Hippocampal formation (tissue), 2 donors: ENCODE results near the gene TIMP2.
"Not testable (repeated sequence)": the region's sequence is repeated elsewhere in the genome, so short reads cannot be mapped to it uniquely, and the experiment has no call there.

Experiments used
- DNase-seq, 2 donors: peaks; one replicate each; lab custom pipeline; 2025; lab: John Stamatoyannopoulos, UW

The TIMP2 gene

DNA sequence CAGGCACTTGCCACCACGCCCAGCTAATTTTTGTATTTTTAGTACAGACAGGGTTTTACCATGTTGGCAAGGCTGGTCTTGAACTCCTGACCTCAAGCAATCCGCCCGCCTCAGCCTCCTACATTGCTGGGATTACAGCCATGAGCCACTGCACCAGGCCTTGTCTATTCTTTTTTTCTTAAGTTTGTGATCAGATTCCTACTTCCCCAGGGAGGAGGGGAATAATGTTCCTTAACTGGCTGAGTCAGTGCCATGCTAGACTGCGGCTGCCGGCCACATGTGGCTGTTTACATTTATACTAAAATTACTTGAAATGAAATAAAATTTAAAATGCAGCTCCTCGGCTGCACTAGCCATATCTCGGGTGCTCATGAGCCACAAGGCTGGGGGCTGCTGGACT is 56.8 kb downstream of the TIMP2 start:
- DNase-seq = no peak

DNA sequence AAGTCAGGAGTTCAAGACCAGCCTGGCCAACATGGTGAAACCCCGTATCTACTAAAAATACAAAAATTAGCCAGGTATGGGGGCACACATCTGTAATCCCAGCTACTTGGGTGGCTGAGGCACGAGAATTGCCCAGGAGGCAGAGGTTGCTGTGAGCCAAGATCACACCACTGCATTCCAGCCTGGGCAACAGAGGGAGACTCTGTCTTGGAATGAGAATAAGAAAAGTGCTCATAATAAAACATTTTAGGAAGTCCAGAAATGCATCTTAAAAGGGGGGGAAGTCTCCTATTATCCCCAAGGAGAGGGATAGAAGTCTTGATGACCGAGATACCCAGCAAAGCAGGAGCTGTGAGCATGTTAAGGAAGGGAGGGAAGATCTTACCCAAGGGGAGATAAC is 58.1 kb downstream of the TIMP2 start:
- not testable (repeated sequence) for DNase-seq

DNA sequence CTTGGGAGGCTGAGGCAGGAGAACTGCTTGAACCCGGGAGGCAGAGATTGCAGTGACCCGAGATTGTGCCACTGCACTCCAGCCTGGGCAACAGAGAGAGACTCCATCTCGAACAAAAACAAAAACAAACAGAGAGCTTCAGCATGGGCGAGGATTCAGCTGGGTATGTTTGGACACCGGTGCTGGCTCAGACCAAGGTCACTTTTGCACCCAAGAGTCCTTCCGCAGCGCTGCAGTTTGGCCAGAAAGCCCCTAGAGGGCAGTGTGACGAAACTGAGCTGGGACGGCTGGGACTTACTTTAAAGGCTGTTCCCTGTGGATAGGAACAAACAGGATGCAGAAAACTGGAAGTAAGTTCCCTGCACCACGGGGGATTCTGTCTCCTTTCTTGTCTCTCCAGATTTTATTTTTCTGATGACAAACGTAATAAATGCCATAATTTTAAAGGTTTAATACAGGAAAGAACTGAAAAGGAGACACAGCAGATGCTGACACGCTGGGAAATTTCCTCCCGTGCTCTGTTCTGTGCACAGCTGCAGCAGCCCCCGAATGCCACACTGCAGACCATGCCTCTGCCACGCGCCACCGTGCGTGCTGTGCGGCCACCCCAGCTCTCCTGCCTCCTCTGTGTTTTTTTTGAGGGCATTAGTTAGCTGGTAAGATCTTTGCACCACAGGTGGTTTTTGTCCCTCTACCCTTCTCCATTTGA is 59.4 kb downstream of the TIMP2 start:
- peak; percentile 86 for DNase-seq

DNA sequence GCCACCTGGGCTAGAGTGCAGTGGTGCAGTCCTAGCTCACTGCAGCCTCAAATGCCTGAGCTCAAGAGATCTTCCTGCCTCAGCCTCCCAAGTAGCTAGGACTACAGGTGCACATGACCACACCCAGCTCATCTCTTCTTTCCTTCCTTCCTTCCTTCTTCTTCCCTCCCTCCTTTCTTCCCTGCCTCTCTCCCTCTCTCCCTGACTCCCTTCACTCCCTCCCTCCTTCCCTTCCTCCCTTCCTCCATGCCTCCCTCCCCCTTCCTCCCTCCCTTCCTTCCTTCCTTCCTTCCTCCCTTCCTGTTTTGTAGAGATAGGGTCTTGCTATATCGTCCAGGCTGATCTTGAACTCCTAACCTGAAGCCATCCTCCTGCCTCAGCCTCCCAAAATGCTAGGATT is 61.1 kb downstream of the TIMP2 start:
- no peak for DNase-seq

DNA sequence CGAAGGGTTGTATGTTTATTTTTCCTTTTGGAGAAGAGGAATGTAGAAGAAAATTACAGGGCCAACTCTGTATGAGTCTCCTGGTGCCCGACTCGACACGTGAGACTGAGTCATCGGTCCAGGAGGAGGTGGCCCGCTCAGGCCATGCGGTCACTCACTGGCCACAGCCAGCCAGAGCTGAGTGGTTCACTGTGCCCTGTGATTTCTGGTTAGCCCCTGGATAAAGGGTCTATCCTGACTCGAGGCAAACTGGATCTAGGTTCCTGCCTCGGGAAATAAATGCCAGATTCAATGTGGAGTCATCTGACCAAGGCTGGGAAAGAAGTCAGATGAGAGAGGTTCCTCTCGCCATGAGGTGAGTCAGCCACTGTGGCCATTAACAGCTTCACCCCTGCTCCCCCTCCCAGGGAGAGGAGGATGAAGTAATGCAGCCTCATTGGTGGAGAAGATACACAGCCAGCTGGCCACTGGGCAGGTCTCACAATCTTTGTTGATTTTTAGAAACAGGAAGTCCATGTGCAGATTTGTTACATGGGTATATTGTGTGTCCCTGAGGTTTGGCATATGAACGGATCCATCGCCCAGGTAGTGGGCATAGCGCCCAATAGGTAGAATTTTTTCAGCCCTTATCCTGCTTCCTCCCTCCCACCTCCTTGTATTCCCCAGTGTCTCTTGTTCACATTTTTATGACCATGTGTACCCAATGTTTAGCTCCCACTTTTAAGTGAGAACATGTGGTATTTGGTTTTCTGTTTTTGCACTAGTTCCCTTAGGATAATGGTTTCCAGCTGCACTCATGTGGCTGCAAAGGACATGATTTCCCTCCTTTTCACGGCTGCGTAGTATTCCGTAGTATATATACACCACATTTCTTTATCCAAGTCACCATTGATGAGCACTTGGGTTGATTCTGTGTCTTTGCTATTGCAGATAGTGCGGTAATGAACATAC is 62.8 kb downstream of the TIMP2 start:
- DNase-seq = no peak

DNA sequence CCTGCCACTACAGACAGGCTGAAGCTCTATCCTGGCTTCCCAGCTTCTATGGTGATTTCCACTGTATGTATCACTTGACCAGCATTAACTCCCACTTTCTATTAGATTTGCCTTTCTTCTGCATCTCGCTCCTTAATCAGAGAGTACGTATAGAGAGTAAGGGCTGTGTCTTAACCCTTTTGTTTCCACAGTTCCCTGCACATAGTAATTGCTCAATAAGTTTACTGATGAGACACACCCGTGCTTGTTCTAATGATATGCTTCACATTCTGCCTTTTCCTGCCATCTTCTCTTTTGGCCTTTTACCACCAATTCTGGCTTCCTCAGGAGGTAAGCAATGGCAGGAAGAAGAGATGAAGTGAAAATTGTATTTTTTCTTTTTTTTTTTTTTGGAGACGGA is 64.0 kb downstream of the TIMP2 start:
- no peak for DNase-seq

DNA sequence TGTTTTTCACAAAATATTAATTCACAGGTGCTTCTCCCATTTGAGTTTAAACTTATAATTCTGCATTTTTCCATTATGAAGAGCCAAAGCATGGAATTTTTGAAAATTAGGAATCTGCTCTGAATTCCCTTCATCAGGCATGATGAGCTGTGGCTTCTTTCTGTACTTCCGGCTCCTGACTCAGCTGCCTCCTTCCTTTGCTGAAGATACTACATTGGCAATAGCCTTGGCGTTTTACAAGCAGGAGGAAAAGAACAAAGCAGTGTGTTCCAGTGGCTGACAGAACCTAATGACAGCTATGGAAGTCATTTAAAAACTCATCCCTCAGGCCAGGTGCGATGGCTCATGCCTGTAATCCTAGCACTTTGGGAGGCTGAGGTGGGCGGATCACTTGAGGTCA is 66.1 kb downstream of the TIMP2 start:
- no peak for DNase-seq

DNA sequence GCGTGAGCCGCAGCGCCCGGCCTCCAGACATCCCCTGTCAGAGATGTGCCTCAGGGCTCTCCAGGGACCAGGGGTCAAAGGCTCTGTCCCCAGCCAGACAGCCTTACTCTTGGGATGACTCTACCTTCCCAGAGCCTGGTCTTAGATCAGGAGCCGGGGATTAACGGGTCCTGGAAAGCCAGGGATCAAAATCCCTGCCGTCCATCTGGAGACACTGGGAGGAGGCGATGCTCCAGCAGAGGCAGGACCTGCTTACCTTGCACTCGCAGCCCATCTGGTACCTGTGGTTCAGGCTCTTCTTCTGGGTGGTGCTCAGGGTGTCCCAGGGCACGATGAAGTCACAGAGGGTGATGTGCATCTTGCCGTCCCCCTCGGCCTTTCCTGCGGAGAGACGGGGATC is 67.9 kb downstream of the TIMP2 start:
- no peak for DNase-seq

DNA sequence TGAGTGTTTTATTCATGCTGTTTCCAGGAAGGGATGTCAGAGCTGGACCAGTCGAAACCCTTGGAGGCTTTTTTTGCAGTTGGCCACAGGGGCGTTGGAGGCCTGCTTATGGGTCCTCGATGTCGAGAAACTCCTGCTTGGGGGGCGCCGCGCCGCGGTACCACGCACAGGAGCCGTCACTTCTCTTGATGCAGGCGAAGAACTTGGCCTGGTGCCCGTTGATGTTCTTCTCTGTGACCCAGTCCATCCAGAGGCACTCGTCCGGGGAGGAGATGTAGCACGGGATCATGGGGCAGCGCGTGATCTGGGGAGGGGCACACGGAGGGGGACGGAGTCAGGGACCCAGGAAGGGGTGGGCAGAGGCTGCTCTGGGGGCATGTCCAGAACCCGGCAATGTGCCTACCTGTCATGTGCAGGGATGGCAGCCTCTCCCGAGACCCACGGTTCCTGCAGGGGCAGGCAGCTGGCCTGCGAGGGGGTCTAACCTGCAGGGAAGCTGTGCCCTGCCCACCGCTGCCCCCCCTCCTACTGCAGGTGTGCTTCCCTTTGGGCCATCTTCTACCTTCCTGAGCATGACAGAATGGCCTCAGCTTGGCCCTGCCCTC is 69.5 kb downstream of the TIMP2 start:
- no peak for DNase-seq

DNA sequence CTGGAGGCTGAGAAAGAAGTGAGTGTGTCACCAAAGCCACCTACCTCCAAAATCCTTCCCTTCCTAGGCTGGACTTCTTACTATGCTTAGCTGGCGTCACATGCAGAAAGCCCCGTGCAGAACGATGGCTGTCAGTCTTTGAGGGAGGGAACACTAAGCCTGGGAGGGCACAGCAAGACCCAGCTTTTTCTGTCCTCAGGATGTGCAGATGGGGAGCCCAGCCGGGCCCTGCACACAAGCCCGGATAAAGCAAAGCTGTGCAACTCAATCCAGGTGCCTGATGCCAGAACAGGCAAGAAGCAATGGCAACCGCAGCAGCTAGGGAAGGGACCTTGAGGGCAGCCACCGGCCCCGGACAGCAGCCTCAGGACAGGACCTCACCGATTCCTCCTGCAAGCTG is 70.7 kb downstream of the TIMP2 start:
- DNase-seq = no peak

DNA sequence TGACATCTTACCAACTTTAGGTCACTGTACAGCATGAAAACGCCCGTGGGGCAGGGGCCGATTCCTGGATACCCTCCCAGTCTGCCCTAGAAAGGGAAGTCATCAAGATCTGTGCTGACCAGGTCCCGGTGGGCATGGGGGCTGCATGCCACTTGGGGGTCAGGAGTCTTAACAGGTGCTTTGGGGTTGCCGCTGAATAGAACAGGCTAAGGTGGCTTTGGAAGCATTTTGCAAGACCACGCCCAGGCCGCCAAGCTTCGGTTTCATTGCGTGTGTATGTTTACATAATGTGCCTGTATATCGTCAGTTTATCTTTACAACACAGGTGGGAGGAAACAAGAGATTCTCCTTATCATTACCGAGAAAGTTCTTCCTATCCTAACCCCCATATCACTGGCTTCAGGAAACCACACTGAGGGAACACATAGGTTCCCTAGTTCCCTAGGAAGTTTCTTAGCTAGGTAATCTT is 71.2 kb downstream of the TIMP2 start:
- DNase-seq = no peak

DNA sequence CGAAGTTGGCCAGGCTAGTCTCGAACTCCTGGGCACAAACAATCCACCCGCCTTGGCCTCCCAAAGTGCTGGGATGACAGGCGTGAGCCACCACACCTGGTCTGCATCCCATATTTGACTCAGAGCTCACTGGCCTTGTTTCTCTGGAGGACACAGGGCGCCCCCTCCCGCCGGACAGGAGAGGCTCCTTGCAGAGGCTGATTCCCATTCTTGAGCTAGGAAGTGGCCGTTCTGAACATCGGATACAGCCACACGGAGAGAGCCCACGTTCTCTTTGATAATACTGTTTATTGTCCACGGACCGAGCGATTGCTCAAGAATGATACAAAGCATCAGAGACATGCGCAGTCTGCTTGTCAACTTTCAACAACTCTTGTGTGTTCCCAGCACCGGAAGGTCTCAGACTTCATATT is 72.5 kb downstream of the TIMP2 start:
- no peak for DNase-seq

DNA sequence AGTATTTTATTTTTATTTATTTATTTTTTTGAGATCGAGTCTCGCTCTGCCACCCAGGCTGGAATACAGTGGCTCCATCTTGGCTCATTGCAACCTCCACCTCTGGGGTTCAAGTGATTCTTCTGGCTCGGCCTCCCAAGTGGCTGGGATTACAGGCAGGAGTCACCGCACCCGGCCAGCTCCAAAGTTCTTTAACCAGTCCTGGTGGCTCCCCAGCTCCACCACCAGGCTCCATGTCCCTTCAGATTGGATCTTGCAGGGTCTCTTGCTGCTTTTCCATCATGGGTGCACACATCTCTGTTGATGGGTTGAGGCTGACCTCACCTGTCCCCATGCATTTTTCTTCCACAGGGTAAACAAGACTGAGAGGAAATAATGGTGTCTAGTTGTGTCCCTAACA is 76.2 kb downstream of the TIMP2 start:
- no peak for DNase-seq

DNA sequence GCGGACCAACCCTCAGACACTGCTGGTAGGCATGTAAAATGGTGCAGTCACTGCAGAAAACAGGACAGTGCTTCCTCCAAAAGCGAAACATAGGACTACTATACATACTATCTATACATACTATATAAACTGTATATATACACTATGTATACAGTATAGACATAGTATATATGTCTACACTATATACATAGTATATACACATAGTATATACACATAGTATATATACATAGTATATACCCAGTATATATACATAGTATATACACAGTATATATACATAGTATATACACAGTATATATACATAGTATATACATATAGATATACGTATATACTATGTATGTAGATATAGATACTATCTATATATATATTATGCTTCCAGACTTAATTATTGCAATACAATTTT is 78.1 kb downstream of the TIMP2 start:
- no peak for DNase-seq

DNA sequence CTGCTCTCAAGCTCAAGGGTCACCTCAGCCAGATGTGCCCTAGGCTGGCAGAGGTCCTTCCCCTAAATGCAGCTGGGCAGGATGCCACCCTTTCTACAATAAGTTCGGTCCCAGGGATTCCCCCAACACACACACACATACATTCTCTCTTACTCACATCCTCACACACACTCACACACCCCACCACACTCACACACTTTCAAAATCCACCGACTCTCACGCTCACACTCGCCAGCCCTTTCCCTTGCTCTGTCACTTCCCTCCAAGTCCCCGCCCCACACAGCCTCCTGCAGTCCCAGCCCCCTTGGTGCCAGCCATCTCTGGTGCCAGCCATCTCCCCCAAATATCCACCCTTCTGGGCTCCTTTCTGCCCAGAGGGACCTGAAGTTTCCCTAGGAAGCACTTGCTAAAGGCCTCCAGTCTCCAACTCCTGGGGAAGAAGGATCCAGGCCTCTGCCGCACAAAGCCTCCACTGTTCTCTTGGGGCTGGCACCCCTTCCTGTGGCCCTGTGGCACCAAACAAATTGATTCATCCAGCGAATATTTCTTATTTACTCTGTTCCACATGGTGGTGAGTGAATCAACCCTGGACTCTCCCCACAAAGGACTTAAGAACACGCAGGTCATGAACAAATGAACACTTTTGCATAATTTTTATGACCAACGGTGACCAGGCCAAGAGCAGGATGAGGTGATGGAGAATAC is 80.7 kb downstream of the TIMP2 start:
- DNase-seq = peak; percentile 19 to 57

DNA sequence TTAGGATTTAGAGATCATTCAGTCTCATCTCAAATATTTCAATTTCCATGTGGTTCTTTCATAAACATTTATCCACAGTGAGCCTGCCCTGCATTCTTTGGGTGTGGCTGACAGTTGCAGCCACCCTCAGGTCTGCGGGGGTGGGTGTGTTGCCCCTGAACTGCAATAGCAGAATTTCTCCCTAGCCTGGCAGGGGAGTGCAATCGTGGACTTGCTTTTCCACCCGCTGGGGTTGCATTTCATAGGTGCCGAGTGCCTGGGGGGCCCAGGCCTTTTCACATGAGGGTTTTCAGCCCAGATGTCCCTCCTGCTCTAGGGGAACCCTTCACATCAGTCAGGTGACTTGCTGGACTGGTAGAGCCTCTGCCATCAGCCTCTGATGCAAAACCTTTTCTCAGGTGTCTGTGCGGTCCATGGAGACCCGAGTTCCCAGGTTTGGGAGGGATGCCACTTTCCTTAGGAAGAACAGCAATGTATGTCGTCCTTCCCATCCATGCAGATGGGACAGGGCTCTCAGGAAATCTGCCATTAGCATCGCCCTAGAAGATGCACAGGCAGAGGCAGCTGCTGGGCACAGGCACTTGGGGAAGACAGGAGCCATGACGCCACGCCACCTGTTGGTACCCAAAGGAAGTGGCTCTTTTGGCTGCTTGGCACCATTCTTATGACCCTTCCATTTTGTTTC is 82.2 kb downstream of the TIMP2 start:
- no peak for DNase-seq

DNA sequence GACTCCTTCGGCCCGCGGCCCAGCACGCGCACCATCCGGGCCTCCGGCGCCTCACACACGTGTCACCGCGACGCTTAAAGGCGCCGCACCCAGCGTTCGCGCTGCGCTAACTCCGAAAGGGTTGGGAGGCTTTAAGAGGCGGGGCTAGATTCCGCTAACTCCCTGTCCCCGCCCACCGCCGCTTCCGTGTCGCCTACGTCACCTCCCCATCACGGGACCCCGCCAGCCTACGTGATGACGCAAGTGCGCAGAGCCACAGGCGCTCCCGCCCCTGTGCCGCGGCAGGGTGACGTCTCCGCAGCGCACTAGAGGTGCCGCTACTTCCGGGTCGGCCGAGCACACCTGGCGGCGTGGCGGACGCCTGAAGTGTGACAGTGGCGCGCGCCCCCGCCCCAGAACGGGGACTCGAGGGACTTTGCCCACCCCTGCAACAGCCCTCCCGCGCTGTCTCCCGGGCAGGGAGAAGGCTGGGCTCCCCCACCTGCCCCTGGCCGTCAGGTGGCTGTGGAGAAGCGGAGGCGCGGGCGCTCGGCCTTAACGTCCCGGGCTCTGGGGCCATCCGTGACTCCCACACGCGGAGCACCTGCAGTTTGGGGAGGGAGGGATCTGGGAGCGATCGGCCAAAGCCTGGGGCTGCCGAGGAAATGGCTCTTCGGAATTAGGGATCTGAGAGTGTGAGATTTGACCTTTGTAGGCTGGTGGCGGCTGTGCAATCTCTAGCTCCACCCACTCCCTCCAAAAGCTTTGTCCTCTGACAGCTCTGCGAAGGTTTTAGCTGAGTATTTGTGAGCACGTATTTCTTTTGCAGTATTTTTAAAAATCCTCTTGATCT is 84.2 kb downstream of the TIMP2 start, which contains the start of gene USP36:
Gene USP36, minus strand, starts transcription at position 35 of the 832 bp plus-strand sequence. CDS start 4,451 bp downstream, outside the sequence.
- peak; percentile 99 for DNase-seq

DNA sequence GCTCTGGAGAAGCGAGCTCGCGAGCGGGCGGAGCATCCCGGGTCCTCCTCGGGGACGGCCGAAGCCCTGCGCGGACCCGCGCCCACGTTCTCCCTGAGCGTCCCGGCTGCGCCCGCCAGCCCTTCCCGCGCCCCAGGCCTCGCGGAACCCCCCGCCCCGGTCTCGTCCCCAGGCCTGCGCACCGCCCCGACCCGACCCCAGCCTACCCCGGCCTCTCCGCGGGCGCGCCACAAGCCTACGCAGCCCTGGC is 84.7 kb downstream of the TIMP2 start:
- DNase-seq = no peak

DNA sequence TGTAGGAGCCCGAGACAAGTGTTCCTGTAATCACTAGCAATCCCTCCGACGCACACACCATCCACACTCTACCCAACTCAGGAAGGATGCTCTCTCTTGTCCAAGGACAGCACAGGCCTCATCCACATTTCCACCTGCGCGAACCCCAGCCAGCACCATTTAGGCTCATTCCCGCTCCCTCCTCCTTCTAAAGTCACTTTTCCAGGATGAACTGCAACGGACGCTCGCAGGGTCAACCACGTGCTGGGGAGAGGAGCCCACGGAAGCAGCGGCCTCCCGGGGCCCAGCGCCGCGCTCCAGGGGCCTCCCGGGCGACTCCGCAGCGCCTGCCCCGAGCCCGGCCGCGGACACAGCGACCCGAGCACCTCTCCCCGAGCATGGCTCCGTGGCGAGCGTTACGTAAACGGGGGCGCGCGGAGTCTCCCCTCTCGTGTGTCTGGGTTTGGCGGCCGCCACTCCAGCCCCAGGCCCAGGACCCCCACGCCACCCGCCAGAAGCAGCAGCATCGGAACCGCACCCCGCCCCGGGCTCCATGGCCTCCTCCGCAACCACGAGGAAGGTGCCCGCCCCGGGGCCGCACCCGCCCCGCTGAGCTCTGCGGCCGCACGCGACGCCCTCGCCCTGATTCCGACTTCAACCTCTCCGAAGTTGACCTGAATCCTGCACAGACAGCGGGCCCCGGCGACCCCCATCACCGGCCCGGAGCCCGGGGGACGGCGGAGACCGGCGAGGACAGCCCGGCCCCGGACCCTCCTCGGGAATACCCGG is 85.2 kb downstream of the TIMP2 start:
- DNase-seq = no peak

DNA sequence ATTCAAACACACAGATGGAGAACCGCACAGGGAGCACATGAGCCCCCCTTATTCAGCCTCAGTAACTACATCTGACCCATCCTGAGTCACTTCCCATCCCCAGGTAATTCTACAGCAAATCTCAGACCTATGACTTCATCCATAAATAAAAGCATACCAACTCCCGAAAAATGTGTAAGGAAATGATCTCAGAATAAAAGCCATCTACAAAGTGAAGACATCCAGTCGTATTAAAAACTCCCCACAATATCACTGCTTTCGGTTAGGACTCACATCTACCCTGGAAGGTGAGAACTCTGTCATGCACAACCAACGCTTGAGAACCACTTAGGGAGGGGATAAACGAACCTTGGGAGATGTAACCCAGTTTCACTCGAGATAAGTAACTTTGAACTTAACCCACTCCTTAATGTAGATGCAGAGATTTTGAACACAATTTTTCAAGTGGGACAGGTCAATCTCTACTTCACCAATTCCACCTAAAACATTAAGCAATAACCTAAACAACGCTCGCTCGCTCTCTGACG is 85.9 kb downstream of the TIMP2 start:
- DNase-seq = no peak
